Endothelial cell of umbilical vein (primary cell): ENCODE measurements around the gene AUH. TPM values are rescaled to one million over a fixed set of nuclear protein-coding genes. Genes with fewer than 3 reads are reported as not detected.

Experiments
- BruUV-seq: library from RNA; stranded (reverse); fragments of 400-500 nt; replicated peaks from 2 replicates; lab custom pipeline; 2021; lab: Mats Ljungman, UMichigan
- CTCF ChIA-PET: fragments of 300-600, 350-600 bp; sonication (Branson Sonifier 250); formaldehyde crosslinking; loops from one replicate; lab custom pipeline; 2021; ENCODE audit warnings: antibody characterized with exemption, inconsistent platforms; lab: Charles Lee
- POLR2A ChIA-PET: fragments of 300-600, 350-600 bp; sonication (Branson Sonifier 250); formaldehyde crosslinking; loops from one replicate; lab custom pipeline; 2021; ENCODE audit warnings: antibody characterized with exemption, inconsistent platforms; lab: Charles Lee
- DNase-seq: peaks from one replicate; pipeline ENCODE4 v3.0.0-alpha.2; 2011; ENCODE audit warnings: low read depth, low spot score
- FAIRE-seq: peaks from 2 replicates; lab custom pipeline; 2011; peaks lifted over from hg19 to GRCh38; lab: Jason Lieb, UNC
- H2AFZ ChIP-seq: 2 replicates; pipeline ENCODE4 v1.6.0; 2012; ENCODE audit warnings: low read depth, low read length, control low read depth, inconsistent platforms
- H3K27ac ChIP-seq: 2 replicates; pipeline ENCODE4 v1.5.1; 2011; ENCODE audit warnings: low read depth, mild to moderate bottlenecking, control low read depth, low read length, moderate library complexity; ENCODE audit not compliant: insufficient read depth
- H3K27me3 ChIP-seq, 2 experiments: 2 replicates each; pipeline versions ENCODE4 v1.6.0 to v1.6.1; 2011; ENCODE audit warnings: low read length in 2 of 2, mixed read lengths in 1 of 2; ENCODE audit not compliant: control insufficient read depth in 2 of 2, insufficient read depth in 2 of 2
- H3K36me3 ChIP-seq, 2 experiments: 2 replicates in 1 of 2; 3 replicates in 1 of 2; pipeline ENCODE4 v1.5.1; 2011; ENCODE audit warnings: low read length in 2 of 2, mild to moderate bottlenecking in 1 of 2, moderate library complexity in 1 of 2; ENCODE audit not compliant: control insufficient read depth in 2 of 2, insufficient read depth in 2 of 2; ENCODE audit errors: extremely low read depth in 1 of 2
- H3K4me1 ChIP-seq: 3 replicates; pipeline ENCODE4 v1.5.1; 2011; ENCODE audit warnings: mild to moderate bottlenecking, low read length; ENCODE audit not compliant: control insufficient read depth, insufficient read depth; ENCODE audit errors: extremely low read depth
- H3K4me2 ChIP-seq: 2 replicates; pipeline ENCODE4 v1.6.1; 2011; ENCODE audit warnings: low read length, control low read depth, mixed read lengths; ENCODE audit not compliant: insufficient read depth
- H3K4me3 ChIP-seq, 3 experiments: fragments of 200-600 bp in 1 of 3; sonication (generic), shearing (Covaris generic) in 1 of 3; replicated peaks in 1 of 3; 2 replicates each; pipeline ENCODE4 v1.5.1; 2011 to 2016; ENCODE audit warnings: control low read depth in 3 of 3, low read length in 3 of 3, mild to moderate bottlenecking in 2 of 3, inconsistent platforms in 1 of 3, low read depth in 1 of 3, moderate library complexity in 1 of 3; ENCODE audit not compliant: insufficient read depth in 1 of 3
- H3K79me2 ChIP-seq: 2 replicates; pipeline ENCODE4 v1.6.0; 2012; ENCODE audit warnings: low read length, inconsistent platforms; ENCODE audit not compliant: control insufficient read depth, insufficient read depth
- H3K9ac ChIP-seq: replicated peaks from 2 replicates; pipeline ENCODE3; 2011; ENCODE audit warnings: low read length, control low read depth; ENCODE audit not compliant: insufficient read depth; ENCODE audit errors: extremely low read depth
- H3K9me1 ChIP-seq: replicated peaks from 3 replicates; pipeline ENCODE4 v1.6.0; 2011; ENCODE audit warnings: mild to moderate bottlenecking, low read length; ENCODE audit not compliant: control insufficient read depth, insufficient read depth; ENCODE audit errors: extremely low read depth
- H3K9me3 ChIP-seq: replicated peaks from 2 replicates; pipeline ENCODE4 v1.5.1; 2012; ENCODE audit warnings: low read length, inconsistent platforms; ENCODE audit not compliant: control insufficient read depth, insufficient read depth
- H4K20me1 ChIP-seq: replicated peaks from 2 replicates; pipeline ENCODE3; 2011; ENCODE audit warnings: mild to moderate bottlenecking, low read length; ENCODE audit not compliant: control insufficient read depth, insufficient read depth; ENCODE audit errors: extremely low read depth
- EZH2 ChIP-seq: IDR thresholded peaks from 2 replicates; pipeline ENCODE4 v1.6.1; 2012; ENCODE audit warnings: borderline replicate concordance, low read depth, mild to moderate bottlenecking, moderate library complexity, low read length, inconsistent platforms; ENCODE audit not compliant: severe bottlenecking
- FOS ChIP-seq: IDR thresholded peaks from 2 replicates; pipeline ENCODE4 v1.6.1; 2011; ENCODE audit warnings: mild to moderate bottlenecking, low read length, moderate library complexity, borderline replicate concordance; ENCODE audit not compliant: insufficient read depth
- GATA2 ChIP-seq: IDR thresholded peaks from 2 replicates; pipeline ENCODE4 v1.7.0; 2011; ENCODE audit warnings: low read depth, mild to moderate bottlenecking, moderate library complexity, mixed read lengths, low read length; ENCODE audit not compliant: insufficient read length, insufficient read depth
- JUN ChIP-seq: IDR thresholded peaks from 2 replicates; pipeline ENCODE4 v1.6.1; 2011; ENCODE audit warnings: borderline replicate concordance, low read depth; ENCODE audit not compliant: insufficient read length, insufficient read depth
- MYC ChIP-seq: IDR thresholded peaks from one replicate; pipeline ENCODE4 v1.6.1; 2011; ENCODE audit warnings: mild to moderate bottlenecking, low read depth, low read length
- POLR2A ChIP-seq: IDR thresholded peaks from 2 replicates; pipeline ENCODE4 v1.6.1; 2012; ENCODE audit warnings: low read depth, mild to moderate bottlenecking, control low read depth, low read length
- dilution Hi-C: fragments of 300-500 bp; cut with MboI; formaldehyde crosslinking; loops from one replicate; pipeline ENCODE4 v1.15.0; 2019; ENCODE audit warnings: low sequenced_read_pairs; ENCODE audit not compliant: extremely low pct_ligation_motif_present
- intact Hi-C: fragments of 100-400 bp; cut with micrococcal nuclease; formaldehyde crosslinking; loops from one replicate; pipeline ENCODE4 v1.10.0; 2022
- polyA plus RNA-seq, 4 experiments: library from polyadenylated mRNA; depleted of rRNA in 3 of 4; stranded (reverse) in 3 of 4; unstranded in 1 of 4; fragments of >200 nt; gene quantifications; 2 replicates each; pipeline versions ENCODE4 v1.2.1 to v1.2.3, GENCODE V29; 2011 to 2012; ENCODE audit warnings: missing spikeins in 1 of 4
- total RNA-seq: library from RNA; stranded (reverse); gene quantifications from 2 replicates; pipeline ENCODE4 v1.2.3, GENCODE V29; 2021
- TF ChIP-seq, protein P1 (sequence below), 2 donors: IDR thresholded peaks; 1 replicate in 1 of 2; 2 replicates in 1 of 2; pipeline ENCODE4 v1.5.1; 2011; ENCODE audit warnings: low read length in 2 of 2, mild to moderate bottlenecking in 2 of 2, moderate library complexity in 2 of 2, control low read depth in 1 of 2, inconsistent platforms in 1 of 2, low read depth in 1 of 2; ENCODE audit not compliant: insufficient read depth in 1 of 2; ENCODE audit errors: extremely low read depth in 1 of 2

Gene AUH
- total and polyA plus RNA-seq, 2 donors (not counting 3 experiments of a cell fraction or from before 2014, with no cell fraction given): 2.3 to 9.2 TPM

DNA sequence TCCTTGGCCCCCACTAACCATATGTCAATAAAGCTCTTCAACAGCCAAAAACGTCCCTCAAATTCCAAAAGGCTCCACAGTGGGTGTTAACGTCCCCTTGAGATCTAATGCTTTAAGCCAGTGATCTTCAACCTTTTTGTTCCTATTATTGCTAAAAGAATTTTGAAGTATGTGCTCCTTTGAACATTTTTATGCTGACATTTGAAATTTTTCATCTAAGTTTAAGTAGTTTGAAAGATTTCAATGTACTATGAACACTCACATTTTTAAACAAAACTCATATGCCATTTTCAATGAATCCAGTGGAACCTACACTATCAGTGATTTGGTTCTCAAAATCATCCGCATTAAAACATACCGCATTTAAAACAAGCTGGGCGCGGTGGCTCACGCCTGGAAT is 29.9 kb downstream of the AUH start:
- H3K9me1 ChIP-seq: no peaks in the 10 kb centered on the region
- no peak for FAIRE-seq
- no peak overlapping the region for H3K4me3 ChIP-seq
- no peak overlapping the region for H3K27ac ChIP-seq
- dilution Hi-C loops: no loop called here
- H3K4me2 ChIP-seq: no peak overlapping the region
- no peaks in the 10 kb centered on the region for H3K9me3 ChIP-seq
- H3K79me2 ChIP-seq: no peaks in the 10 kb centered on the region
- ChIA-PET CTCF (no interaction called here), POLR2A (no interaction called here)
- no peaks in the 10 kb centered on the region for H3K4me1 ChIP-seq
- DNase-seq: no peak
- H2AFZ ChIP-seq: no peak overlapping the region
- no peak for TF ChIP-seq JUN
- TF ChIP-seq EZH2: no peak
- TF ChIP-seq, protein P1, sequence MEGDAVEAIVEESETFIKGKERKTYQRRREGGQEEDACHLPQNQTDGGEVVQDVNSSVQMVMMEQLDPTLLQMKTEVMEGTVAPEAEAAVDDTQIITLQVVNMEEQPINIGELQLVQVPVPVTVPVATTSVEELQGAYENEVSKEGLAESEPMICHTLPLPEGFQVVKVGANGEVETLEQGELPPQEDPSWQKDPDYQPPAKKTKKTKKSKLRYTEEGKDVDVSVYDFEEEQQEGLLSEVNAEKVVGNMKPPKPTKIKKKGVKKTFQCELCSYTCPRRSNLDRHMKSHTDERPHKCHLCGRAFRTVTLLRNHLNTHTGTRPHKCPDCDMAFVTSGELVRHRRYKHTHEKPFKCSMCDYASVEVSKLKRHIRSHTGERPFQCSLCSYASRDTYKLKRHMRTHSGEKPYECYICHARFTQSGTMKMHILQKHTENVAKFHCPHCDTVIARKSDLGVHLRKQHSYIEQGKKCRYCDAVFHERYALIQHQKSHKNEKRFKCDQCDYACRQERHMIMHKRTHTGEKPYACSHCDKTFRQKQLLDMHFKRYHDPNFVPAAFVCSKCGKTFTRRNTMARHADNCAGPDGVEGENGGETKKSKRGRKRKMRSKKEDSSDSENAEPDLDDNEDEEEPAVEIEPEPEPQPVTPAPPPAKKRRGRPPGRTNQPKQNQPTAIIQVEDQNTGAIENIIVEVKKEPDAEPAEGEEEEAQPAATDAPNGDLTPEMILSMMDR (IDR thresholded peaks at IDR 0.05; ENCODE audit: extremely low read depth in 1 of 2, insufficient read depth in 1 of 2, low read depth in 1 of 2, low read length in 2 of 2): no peak
- no peak for TF ChIP-seq POLR2A
- no peak for TF ChIP-seq FOS
- no peaks in the 10 kb centered on the region for H4K20me1 ChIP-seq
- BruUV-seq: no TSS peak
- H3K27me3 ChIP-seq: no peaks in the 10 kb centered on the region
- H3K36me3 ChIP-seq: no peaks in the 10 kb centered on the region
- H3K9ac ChIP-seq: no peak overlapping the region
- intact Hi-C loops: no loop called here

DNA sequence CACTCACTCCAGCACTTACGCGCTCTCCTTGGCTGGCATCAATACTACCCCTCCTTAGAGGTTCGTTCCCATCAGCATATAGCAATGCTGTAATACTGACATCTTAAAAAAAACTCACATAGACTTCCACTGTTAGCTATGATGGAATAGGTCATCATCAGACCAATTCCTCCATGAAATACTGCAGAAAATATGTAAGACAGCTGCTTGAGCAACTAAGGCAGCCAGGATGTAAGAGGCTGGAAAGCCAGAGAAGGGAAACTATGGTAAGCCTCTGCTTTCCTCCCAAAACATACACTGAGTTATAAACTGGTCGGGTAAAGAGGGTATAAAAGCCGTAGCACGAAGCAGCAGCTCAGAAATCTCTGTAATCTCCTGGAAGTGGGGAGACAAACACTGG is 33.5 kb downstream of the AUH start:
- Histone ChIP-seq H3K27ac (no peak overlapping the region), H4K20me1 (no peaks in the 10 kb centered on the region), H2AFZ (no peak overlapping the region), H3K9me3 (no peaks in the 10 kb centered on the region), H3K4me1 (no peaks in the 10 kb centered on the region), H3K4me2 (no peak overlapping the region), H3K4me3 (no peak overlapping the region), H3K9me1 (no peaks in the 10 kb centered on the region), H3K79me2 (no peaks in the 10 kb centered on the region), H3K36me3 (no peaks in the 10 kb centered on the region), H3K9ac (no peak overlapping the region), H3K27me3 (no peaks in the 10 kb centered on the region)
- no peak for TF ChIP-seq EZH2
- no peak for TF ChIP-seq MYC
- TF ChIP-seq FOS: no peak
- TF ChIP-seq POLR2A: no peak
- no peak for TF ChIP-seq GATA2
- dilution Hi-C loops: no loop called here
- intact Hi-C loops: no loop called here
- FAIRE-seq (no peak), DNase-seq (no peak)
- ChIA-PET CTCF (no interaction called here), POLR2A (no interaction called here)
- no TSS peak for BruUV-seq
